Astrocyte of the spinal cord (primary cell): ENCODE data around the gene CDC23.

Experiments used
- DNase-seq: peaks from one replicate; pipeline ENCODE4 v3.0.0; 2011; ENCODE audit warnings: low read depth, low spot score
- H3K4me3 ChIP-seq: 2 replicates; pipeline ENCODE4 v1.5.1; 2011; ENCODE audit warnings: low read depth, mild to moderate bottlenecking, low read length, moderate library complexity
- CTCF ChIP-seq: IDR thresholded peaks from 2 replicates; pipeline ENCODE4 v1.5.1; 2012; ENCODE audit warnings: low read depth, mild to moderate bottlenecking, low read length, inconsistent platforms
- in situ Hi-C: cut with HindIII; loops from 2 replicates; pipeline ENCODE4 v1.10.0; 2017; ENCODE audit warnings: low sequenced_read_pairs

The CDC23 gene

GRCh38 chr5:138233280-138233679 is 20.2 kb upstream of the CDC23 start:
- no peak for DNase-seq
- TF ChIP-seq CTCF = no peak
- in situ Hi-C loops = no loop called here
- no peak overlapping the region for H3K4me3 ChIP-seq

GRCh38 chr5:138230981-138231589 is 18.0 kb upstream of the CDC23 start:
- no peak overlapping the region for H3K4me3 ChIP-seq
- in situ Hi-C loops = no loop called here
- TF ChIP-seq CTCF = no peak
- peak; percentile 27 for DNase-seq

- DNase-seq = no peak
- in situ Hi-C loops = no loop called here
- no peak for TF ChIP-seq CTCF
- H3K4me3 ChIP-seq = no peak overlapping the region
These were observed 17.1 kb upstream of the CDC23 start for GRCh38 chr5:138230261-138230660.

GRCh38 chr5:138229387-138229786 is 16.3 kb upstream of the CDC23 start:
- in situ Hi-C loops = no loop called here
- no peak for TF ChIP-seq CTCF
- no peak overlapping the region for H3K4me3 ChIP-seq
- no peak for DNase-seq

GRCh38 chr5:138226910-138227309 is 13.8 kb upstream of the CDC23 start:
- no peak for TF ChIP-seq CTCF
- no peak for DNase-seq
- in situ Hi-C loops = no loop called here
- H3K4me3 ChIP-seq = no peak overlapping the region

GRCh38 chr5:138224712-138225111 is 11.6 kb upstream of the CDC23 start:
- in situ Hi-C loops = no loop called here
- no peak for DNase-seq
- TF ChIP-seq CTCF = no peak
- H3K4me3 ChIP-seq = no peak overlapping the region

- in situ Hi-C loops = no loop called here
- no peak overlapping the region for H3K4me3 ChIP-seq
- no peak for DNase-seq
- no peak for TF ChIP-seq CTCF
These were observed 10.4 kb upstream of the CDC23 start for GRCh38 chr5:138223532-138223931.
